Measurements from ENCODE around the gene CFAP20DC. TPM values are rescaled to one million over a fixed set of nuclear protein-coding genes. Genes with fewer than 3 reads are reported as not detected.

Gene CFAP20DC
- total RNA-seq, 4 donors from 2014 or later = 0.17 to 0.32 (median 0.23) TPM; not detected in 1

DNA sequence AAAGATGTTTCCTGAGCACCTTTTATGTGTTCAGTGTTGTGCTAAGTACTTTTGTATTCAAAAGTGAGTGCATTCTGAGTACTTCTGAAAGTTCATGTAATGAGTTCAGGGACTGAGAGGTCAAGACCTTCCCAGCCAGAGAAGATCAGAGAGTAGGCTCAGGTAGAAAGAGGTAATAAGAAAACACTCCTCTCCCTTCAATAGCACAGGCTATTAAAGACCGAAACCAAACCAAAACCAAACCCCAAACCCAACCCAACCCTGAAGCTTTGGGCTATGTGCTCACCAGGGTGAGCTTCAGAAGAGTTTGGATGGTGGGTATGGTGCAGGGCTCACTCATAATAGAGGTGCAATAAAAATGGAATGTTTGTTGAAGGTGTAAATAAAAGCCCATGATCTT, 306.5 kb downstream of the CFAP20DC start:
- H3K9me3 ChIP-seq = no peaks in the 10 kb centered on the region
- H3K4me1 ChIP-seq = no peaks in the 10 kb centered on the region
- H3K4me3 ChIP-seq = no peak overlapping the region
- WGBS = 86% methylated on average over 1 of the region's 1 CpG
- no peak overlapping the region for H3K27ac ChIP-seq (replicated peaks in 1 of 4)
- intact Hi-C loops (cut with DNase I) = no loop called here
- no peak for TF ChIP-seq EP300 (IDR thresholded peaks at IDR 0.05)
- no peak for TF ChIP-seq POLR2AphosphoS5 (IDR thresholded peaks at IDR 0.05)
- TF ChIP-seq, protein P1, sequence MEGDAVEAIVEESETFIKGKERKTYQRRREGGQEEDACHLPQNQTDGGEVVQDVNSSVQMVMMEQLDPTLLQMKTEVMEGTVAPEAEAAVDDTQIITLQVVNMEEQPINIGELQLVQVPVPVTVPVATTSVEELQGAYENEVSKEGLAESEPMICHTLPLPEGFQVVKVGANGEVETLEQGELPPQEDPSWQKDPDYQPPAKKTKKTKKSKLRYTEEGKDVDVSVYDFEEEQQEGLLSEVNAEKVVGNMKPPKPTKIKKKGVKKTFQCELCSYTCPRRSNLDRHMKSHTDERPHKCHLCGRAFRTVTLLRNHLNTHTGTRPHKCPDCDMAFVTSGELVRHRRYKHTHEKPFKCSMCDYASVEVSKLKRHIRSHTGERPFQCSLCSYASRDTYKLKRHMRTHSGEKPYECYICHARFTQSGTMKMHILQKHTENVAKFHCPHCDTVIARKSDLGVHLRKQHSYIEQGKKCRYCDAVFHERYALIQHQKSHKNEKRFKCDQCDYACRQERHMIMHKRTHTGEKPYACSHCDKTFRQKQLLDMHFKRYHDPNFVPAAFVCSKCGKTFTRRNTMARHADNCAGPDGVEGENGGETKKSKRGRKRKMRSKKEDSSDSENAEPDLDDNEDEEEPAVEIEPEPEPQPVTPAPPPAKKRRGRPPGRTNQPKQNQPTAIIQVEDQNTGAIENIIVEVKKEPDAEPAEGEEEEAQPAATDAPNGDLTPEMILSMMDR (IDR thresholded peaks at IDR 0.05) = no peak
- no peak for TF ChIP-seq POLR2A (IDR thresholded peaks at IDR 0.05; ENCODE audit: low read depth)
- H3K27me3 ChIP-seq = no peaks in the 10 kb centered on the region
- no peaks in the 10 kb centered on the region for H3K36me3 ChIP-seq
- no peak for DNase-seq (ENCODE audit: extremely low spot score)

DNA sequence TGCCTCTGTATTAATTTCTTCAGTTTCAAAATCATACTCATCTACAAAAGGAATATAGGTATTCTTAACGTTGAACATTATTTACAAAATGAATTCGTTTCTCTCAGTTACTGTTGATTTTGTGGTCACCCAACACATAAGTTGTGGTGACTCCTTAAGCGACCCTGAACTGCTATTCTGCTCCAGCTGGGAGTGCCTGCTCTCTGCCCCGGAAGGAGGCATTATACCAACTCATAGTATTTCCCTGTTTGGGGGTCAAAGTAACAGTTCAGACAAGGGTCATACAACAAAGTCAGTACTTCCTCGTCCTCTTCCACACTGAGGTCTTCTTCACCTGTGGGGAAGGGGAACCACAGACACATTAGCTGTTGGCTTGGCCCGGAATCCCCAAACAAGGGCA, 307.6 kb downstream of the CFAP20DC start:
- H3K4me1 ChIP-seq = no peaks in the 10 kb centered on the region
- 82% methylated on average over 6 of the region's 6 CpGs for WGBS
- intact Hi-C loops (cut with DNase I) = no loop called here
- no peaks in the 10 kb centered on the region for H3K36me3 ChIP-seq
- no peak overlapping the region for H3K4me3 ChIP-seq
- TF ChIP-seq POLR2AphosphoS5 (IDR thresholded peaks at IDR 0.05) (no peak), POLR2A (IDR thresholded peaks at IDR 0.05; ENCODE audit: low read depth) (no peak), EP300 (IDR thresholded peaks at IDR 0.05) (no peak)
- TF ChIP-seq, protein P1 (IDR thresholded peaks at IDR 0.05) = no peak
- no peaks in the 10 kb centered on the region for H3K27me3 ChIP-seq
- DNase-seq (ENCODE audit: extremely low spot score) = no peak
- H3K9me3 ChIP-seq = no peaks in the 10 kb centered on the region
- no peak overlapping the region for H3K27ac ChIP-seq (replicated peaks in 1 of 4)

DNA sequence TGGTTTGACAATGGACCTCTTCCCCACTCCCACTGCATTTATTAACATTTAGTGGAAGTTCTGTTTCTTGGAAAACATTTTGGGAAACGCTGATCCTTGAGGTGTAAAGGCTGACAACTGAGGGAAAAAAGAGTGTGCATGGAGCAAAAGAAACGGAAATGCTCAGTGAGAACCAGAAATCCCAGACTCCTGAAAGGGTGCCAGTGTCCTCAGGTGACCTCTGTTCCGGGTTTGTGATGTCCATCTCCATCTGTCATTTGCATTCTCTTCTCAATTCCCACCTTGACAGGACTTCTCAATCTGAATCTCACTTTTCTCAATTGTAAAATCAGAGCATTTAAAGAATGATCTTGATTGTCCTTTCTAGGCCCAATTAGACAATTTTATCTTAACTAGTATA, 312.2 kb downstream of the CFAP20DC start:
- no peaks in the 10 kb centered on the region for H3K4me1 ChIP-seq
- H3K36me3 ChIP-seq = no peaks in the 10 kb centered on the region
- TF ChIP-seq EP300 (IDR thresholded peaks at IDR 0.05) (no peak), POLR2AphosphoS5 (IDR thresholded peaks at IDR 0.05) (no peak), POLR2A (IDR thresholded peaks at IDR 0.05; ENCODE audit: low read depth) (no peak)
- TF ChIP-seq, protein P1 (IDR thresholded peaks at IDR 0.05) = no peak
- no peaks in the 10 kb centered on the region for H3K9me3 ChIP-seq
- 76% methylated on average over 3 of the region's 3 CpGs for WGBS
- intact Hi-C loops (cut with DNase I) = no loop called here
- no peak overlapping the region for H3K4me3 ChIP-seq
- no peak for DNase-seq (ENCODE audit: extremely low spot score)
- no peaks in the 10 kb centered on the region for H3K27me3 ChIP-seq
- no peak overlapping the region for H3K27ac ChIP-seq (replicated peaks in 1 of 4)

DNA sequence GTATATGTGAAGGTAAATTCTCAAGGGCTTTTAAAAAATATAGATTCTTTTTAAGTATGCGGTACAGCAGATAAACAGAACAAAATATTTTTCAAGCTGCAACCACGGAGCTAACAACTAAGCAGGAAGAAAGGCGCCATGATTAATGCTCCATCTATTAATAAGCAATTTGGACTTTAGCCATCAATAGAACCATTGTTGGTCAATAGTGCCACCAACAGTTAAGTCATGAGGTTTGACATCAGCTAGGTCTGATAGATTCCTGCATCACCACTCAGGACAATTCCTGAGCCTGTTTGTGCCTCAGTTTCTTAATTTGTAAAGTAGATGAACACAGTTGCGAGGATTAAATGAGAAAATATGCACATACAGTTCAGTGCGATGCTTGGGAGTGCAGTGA, 318.2 kb downstream of the CFAP20DC start:
- Histone ChIP-seq H3K4me1 (no peaks in the 10 kb centered on the region), H3K27me3 (no peaks in the 10 kb centered on the region), H3K9me3 (no peaks in the 10 kb centered on the region), H3K4me3 (no peak overlapping the region), H3K27ac (replicated peaks in 1 of 4) (no peak overlapping the region), H3K36me3 (no peaks in the 10 kb centered on the region)
- 86% methylated on average over 5 of the region's 5 CpGs for WGBS
- no peak for TF ChIP-seq POLR2AphosphoS5 (IDR thresholded peaks at IDR 0.05)
- TF ChIP-seq, protein P1 (IDR thresholded peaks at IDR 0.05) = no peak
- no peak for TF ChIP-seq POLR2A (IDR thresholded peaks at IDR 0.05; ENCODE audit: low read depth)
- no peak for TF ChIP-seq EP300 (IDR thresholded peaks at IDR 0.05)
- DNase-seq (ENCODE audit: extremely low spot score) = no peak
- intact Hi-C loops (cut with DNase I) = no loop called here

DNA sequence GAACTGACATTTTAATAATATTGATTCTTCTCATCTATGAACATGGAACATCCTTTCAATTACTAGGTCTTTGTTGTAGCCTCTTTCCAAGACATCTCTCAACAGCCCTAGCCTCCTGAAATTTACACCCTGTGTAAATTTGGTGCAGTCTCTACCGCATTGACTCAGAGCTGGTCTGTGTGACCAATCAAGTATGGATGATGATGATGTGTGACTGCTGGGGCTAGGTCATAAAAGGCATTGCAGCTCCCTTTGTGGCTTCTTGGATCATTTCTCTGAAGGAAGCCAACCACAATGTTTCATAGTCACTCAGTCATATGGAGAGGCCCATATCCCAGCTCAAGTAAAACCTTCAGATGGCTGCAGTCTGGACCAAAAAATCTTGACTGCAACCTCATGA, 321.1 kb downstream of the CFAP20DC start:
- no peaks in the 10 kb centered on the region for H3K36me3 ChIP-seq
- intact Hi-C loops (cut with DNase I) = no loop called here
- peaks cover 0 to 1% (median under 1%) of the 10 kb centered on the region in 4 donors for H3K4me1 ChIP-seq
- no peak for TF ChIP-seq EP300 (IDR thresholded peaks at IDR 0.05)
- no peak for TF ChIP-seq POLR2A (IDR thresholded peaks at IDR 0.05; ENCODE audit: low read depth)
- TF ChIP-seq POLR2AphosphoS5 (IDR thresholded peaks at IDR 0.05) = no peak
- TF ChIP-seq, protein P1 (IDR thresholded peaks at IDR 0.05) = no peak
- H3K4me3 ChIP-seq = no peak overlapping the region
- 91% methylated on average over 1 of the region's 1 CpG for WGBS
- H3K27ac ChIP-seq (replicated peaks in 1 of 4) = no peak overlapping the region
- H3K27me3 ChIP-seq = no peaks in the 10 kb centered on the region
- no peak for DNase-seq (ENCODE audit: extremely low spot score)
- no peaks in the 10 kb centered on the region for H3K9me3 ChIP-seq

All from esophagus muscularis mucosa (tissue), 4 donors.